ENCODE data around the gene AGRP. TPM values are rescaled to one million over a fixed set of nuclear protein-coding genes. Genes with fewer than 3 reads are reported as not detected.

Gene AGRP
- total RNA-seq, 4 donors from 2014 or later: not detected

- no peaks in the 10 kb centered on the region for H3K36me3 ChIP-seq
- TF ChIP-seq, protein P1, sequence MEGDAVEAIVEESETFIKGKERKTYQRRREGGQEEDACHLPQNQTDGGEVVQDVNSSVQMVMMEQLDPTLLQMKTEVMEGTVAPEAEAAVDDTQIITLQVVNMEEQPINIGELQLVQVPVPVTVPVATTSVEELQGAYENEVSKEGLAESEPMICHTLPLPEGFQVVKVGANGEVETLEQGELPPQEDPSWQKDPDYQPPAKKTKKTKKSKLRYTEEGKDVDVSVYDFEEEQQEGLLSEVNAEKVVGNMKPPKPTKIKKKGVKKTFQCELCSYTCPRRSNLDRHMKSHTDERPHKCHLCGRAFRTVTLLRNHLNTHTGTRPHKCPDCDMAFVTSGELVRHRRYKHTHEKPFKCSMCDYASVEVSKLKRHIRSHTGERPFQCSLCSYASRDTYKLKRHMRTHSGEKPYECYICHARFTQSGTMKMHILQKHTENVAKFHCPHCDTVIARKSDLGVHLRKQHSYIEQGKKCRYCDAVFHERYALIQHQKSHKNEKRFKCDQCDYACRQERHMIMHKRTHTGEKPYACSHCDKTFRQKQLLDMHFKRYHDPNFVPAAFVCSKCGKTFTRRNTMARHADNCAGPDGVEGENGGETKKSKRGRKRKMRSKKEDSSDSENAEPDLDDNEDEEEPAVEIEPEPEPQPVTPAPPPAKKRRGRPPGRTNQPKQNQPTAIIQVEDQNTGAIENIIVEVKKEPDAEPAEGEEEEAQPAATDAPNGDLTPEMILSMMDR (IDR thresholded peaks at IDR 0.05): no peak
- TF ChIP-seq POLR2A (IDR thresholded peaks at IDR 0.05): no peak
- H3K9me3 ChIP-seq: no peaks in the 10 kb centered on the region
- H3K27ac ChIP-seq: peak overlapping the region; percentile 87 to 99 (median 93)
- H3K4me3 ChIP-seq: peak overlapping the region; percentile 88 to 96 (median 92)
- peak; percentile 38 to 79 (median 75) for DNase-seq
- no peaks in the 10 kb centered on the region for H3K27me3 ChIP-seq
- H3K4me1 ChIP-seq: peaks cover 0 to 35% (median 14%) of the 10 kb centered on the region in 4 donors
Observed at GRCh38 chr16:67481561-67482232, 1.6 kb downstream of the AGRP start.

GRCh38 chr16:67480833-67481560, 2.4 kb downstream of the AGRP start, which contains the start of gene ATP6V0D1:
ATP6V0D1 (minus strand) TSS chr16:67481157; CDS start chr16:67481086, 71 bp downstream.
- TF ChIP-seq, protein P1 (IDR thresholded peaks at IDR 0.05): peak; percentile 83 to 98 (median 96)
- peak; percentile 70 to 94 for TF ChIP-seq POLR2A (IDR thresholded peaks at IDR 0.05)
- DNase-seq: peak; percentile 98 to 100 (median 99)
- H3K27me3 ChIP-seq: no peaks in the 10 kb centered on the region
- H3K9me3 ChIP-seq: no peaks in the 10 kb centered on the region
- no peaks in the 10 kb centered on the region for H3K36me3 ChIP-seq
- H3K27ac ChIP-seq: peak within 1 kb of the TSS; percentile 87 to 99 (median 93)
- peaks cover 0 to 42% (median 14%) of the 10 kb centered on the region in 4 donors for H3K4me1 ChIP-seq
- H3K4me3 ChIP-seq: peak within 1 kb of the TSS; percentile 88 to 96 (median 92)

- no peak for DNase-seq
- TF ChIP-seq POLR2A (IDR thresholded peaks at IDR 0.05): no peak
- TF ChIP-seq, protein P1 (IDR thresholded peaks at IDR 0.05): no peak
- Histone ChIP-seq H3K27me3 (no peaks in the 10 kb centered on the region), H3K4me3 (no peak overlapping the region), H3K9me3 (no peaks in the 10 kb centered on the region), H3K4me1 (peaks cover 0 to 52% (median 11%) of the 10 kb centered on the region in 4 donors), H3K36me3 (peaks cover 0 to 6% (median 0%) of the 10 kb centered on the region in 3 donors), H3K27ac (no peak overlapping the region)
Observed at GRCh38 chr16:67477960-67478554, 5.3 kb downstream of the AGRP start.

DNA sequence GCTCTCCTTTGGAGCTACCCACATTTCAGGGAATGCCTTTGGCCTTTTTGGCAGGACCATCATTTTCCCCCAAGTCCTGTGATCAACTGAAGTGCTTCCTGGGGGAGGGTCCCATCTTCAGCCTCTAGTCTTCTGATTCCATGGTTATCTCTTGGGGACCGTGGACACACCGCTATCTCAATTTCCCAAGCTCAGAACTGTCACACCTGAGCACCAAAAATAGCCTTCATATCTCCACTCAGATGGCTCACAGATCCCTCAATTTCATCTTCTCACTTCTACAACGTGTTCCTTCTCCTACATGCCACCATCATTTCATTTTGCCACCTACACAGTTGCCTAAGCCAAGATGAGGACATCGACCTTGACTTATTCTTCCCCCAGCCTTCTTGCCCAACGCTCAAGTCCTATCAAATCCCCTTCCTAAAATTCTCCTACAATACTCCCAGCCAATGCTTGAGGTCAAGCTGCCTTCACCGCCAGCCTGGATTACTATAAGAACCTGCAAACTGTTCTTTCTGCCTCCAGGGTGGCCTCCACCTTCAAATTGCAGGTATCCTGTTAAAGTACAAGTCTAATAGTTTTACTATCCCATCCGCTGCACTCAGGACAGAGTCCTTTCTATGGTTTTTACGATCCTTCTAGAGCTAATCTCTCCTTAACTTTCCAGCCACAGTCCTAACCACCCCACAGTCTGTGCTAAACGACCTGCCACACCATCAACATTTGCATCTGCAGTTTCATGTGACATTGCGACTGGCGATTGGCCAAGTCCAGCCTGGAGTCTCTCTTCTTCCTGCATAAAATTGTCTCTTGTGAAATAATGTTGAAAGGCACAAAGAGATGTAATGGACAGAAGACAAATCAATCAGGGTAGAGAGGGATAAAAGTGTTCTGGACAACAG, 8.5 kb downstream of the AGRP start:
- Histone ChIP-seq H3K4me3 (no peak overlapping the region), H3K27me3 (no peaks in the 10 kb centered on the region), H3K27ac (no peak overlapping the region), H3K9me3 (no peaks in the 10 kb centered on the region), H3K36me3 (peaks cover 0 to 6% (median 0%) of the 10 kb centered on the region in 3 donors), H3K4me1 (peaks cover 0 to 48% (median 4%) of the 10 kb centered on the region in 4 donors)
- TF ChIP-seq, protein P1 (IDR thresholded peaks at IDR 0.05): no peak
- TF ChIP-seq POLR2A (IDR thresholded peaks at IDR 0.05): no peak
- DNase-seq: no peak

All from Peyer's patch (tissue), 4 donors.